ENCODE results near the gene PHACTR3.
"Not testable (repeated sequence)": the region's sequence is repeated elsewhere in the genome, so short reads cannot be mapped to it uniquely, and the experiment has no call there.

PHACTR3 gene

DNA sequence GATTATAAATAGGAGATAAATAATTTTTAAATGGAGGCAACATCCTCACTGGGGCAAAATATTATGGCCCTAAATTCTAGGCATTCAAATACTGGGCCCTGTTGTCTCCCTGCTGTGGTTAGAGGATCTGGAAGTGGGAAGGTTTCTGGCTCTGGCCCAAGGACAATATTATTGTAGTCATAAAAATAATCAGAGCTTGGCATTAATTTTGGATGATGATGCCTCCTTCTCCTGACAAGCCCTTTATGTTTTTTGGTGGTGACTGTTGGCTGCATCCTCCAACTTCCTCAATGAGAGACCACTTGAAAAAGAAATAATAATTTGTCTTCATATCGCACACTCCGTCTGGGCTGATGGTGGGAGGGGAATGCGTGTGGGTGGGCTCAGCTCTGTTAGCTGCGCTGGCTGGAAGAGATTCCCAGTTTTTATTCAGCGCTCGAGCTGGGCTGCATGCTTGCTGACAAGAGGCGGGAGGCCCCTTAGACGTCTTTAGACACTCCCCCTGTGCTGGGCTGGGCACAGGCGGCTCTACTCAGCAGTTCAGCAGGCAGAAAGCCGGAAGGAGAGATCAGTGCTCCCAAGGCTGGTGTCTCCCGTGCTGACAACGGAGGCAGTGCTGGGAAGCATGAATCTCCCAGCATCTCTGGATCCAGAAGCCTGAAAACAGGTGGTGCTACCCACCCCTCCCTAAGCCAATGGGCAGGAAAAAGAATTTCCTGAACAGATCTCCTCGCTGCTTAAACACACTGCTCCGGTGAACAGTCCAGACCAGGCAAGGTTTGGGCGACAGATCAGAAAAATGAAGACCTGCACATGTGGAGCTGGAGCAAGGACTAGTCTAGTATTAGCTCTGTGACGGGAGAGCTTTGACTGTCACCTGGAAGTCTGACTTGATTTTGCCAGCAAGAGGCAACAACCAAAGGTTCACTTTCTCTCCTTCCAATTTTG is 231.4 kb downstream of the PHACTR3 start:
- no peak for DNase-seq

DNA sequence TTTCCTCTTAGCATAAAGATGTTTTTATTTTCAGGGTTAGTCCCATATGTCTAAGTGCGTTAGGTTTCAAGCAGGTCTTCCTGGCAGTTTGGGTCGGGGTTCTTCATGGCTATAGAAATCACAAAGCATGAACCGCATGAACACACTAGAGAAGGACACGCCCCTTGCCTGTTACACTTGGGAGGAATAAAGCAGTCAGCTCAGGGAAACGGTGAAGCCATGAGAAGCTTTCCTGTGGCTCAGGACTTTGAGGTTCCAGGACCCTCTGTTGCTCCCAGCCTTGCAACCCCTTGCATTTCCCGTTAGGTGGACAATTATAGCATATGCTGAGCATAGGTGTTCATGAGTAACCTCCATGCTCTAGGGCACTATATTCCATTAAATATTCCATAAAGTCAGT is 232.4 kb downstream of the PHACTR3 start:
- DNase-seq: no peak

DNA sequence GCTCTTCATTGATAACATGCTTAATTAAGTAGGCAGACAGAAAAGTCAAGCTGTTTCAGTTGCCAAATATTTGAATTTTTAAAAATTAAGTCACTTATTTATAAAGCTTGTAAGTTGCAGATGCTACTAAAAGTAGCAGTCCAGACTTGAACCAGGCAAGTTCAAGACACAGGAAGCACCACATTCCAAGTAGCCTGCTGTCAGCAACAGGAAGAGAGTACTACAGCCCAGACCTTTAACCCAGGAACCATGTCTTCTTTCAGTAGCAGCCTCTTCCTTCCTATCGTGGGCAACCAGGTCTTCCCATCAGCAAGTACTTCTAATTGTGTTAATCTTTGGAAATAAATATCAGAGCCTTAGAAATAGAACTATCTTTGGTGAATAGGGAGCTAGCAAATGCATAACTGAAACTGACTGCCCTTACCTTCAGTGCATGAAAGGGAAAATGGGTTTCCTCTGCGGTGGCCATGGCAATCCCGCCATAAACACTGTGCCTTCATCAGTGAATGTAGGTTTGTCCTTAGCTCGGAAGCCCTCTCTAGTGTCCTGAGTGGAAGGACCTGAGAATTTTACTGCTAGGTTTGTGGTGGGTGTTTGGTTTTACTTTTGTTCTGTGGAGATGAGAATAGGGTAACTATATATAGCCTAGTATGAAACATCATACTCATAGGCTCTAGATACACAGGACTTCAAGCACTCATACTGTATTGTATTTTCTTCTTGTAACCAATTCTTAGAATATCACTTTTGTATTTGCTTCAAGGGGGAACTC is 233.5 kb downstream of the PHACTR3 start:
- DNase-seq: no peak

DNA sequence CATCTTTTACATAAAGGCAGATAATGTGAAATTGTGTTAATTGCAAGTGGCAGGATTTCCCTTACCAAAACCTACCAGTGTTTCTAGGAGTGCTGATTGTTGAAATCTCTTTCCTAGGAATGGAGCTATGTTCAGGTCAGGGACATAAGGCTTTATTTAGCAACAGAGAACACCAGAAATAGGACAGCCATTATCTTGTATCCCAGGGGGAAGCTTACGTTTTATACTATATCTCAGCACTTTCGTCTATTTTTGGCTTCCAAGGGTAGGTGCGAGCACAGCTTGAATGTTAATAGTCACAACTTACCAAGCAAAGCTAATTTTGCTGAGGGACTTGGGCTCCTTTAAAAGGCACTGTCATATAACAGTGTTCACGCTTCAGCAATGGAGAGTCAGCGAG is 235.1 kb downstream of the PHACTR3 start:
- no peak for DNase-seq

- DNase-seq: no peak
These were observed 241.1 kb downstream of the PHACTR3 start for GRCh38 chr20:59845472-59845871.

GRCh38 chr20:59848182-59848581 is 243.8 kb downstream of the PHACTR3 start:
- DNase-seq: no peak

- DNase-seq: peak; percentile 7
These were observed 245.8 kb downstream of the PHACTR3 start for GRCh38 chr20:59850018-59850641.

DNA sequence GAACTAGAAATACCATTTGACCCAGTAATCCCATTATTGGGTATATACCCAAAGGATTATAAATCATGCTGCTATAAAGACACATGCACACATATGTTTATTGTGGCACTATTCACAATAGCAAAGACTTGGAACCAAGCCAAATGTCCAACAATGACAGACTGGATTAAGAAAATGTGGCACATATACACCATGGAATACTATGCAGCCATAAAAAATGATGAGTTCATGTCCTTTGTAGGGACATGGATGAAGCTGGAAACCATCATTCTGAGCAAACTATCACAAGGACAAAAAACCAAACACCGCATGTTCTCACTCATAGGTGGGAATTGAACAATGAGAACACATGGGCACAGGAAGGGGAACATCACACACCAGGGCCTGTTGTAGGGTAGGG is 252.2 kb downstream of the PHACTR3 start:
- not testable (repeated sequence) for DNase-seq

GRCh38 chr20:59856941-59857340 is 252.6 kb downstream of the PHACTR3 start:
- DNase-seq: not testable (repeated sequence)

GRCh38 chr20:59857966-59858365 is 253.6 kb downstream of the PHACTR3 start:
- no peak for DNase-seq

GRCh38 chr20:59858425-59858824 is 254.1 kb downstream of the PHACTR3 start:
- DNase-seq: no peak

DNA sequence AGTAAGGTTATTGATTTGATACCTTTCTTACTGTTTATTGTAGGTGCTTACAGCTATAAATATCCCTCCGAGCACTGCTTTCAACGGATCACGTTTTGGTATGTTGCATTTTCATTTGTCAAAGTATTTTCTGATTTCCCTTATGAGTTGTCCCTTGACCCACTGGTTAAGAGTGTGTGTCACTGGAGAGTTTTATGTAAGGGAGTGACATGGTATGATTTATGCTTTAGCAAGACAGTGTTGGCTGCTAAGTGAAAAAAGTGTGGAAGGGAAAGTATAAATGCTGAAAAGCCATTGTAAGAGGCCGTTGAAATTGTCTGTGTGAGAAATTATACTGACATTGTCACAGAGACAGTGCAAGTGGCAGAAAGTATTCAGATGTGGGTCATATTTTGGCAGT is 257.1 kb downstream of the PHACTR3 start:
- DNase-seq: no peak

- DNase-seq: no peak
These were observed 258.7 kb downstream of the PHACTR3 start for GRCh38 chr20:59863058-59863457.

DNA sequence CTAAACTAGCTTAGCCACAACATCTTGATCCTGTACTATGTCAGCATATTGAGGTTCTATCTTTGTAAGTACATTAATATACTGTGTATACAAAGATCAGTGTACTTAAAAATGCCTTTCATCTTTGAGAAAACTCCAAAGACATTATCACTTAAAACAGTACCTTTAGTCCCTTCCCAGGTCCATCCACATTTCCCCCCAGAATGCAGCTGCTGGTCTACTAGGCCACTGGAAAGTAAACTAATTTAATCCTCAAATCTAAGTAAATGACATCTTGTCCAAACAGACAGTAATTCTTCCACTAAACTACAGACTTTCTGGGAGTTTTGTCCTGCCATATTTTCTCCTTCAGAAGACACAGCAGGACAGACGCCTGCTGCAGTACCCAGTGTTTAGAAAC is 260.4 kb downstream of the PHACTR3 start:
- DNase-seq: no peak

DNA sequence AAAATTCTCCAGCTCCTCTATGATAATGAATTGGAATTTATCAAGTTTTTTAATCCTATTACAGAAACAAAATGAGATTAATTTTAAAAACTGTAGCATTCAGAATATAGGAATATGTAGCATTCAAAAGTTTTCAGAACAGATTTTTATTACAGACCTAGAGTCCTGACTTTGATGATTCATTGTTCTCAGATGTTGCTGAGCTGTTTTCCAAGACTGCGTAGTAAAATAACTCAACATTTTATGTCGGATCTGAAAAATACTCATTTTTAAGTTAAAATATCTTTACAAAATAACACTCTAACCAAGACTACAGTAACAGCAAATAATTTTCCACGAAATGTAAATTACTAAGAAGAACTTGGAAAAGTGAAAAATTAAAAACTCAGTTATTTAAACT is 262.0 kb downstream of the PHACTR3 start:
- DNase-seq: no peak

- DNase-seq: no peak
These were observed 266.8 kb downstream of the PHACTR3 start for GRCh38 chr20:59871096-59871495.

DNA sequence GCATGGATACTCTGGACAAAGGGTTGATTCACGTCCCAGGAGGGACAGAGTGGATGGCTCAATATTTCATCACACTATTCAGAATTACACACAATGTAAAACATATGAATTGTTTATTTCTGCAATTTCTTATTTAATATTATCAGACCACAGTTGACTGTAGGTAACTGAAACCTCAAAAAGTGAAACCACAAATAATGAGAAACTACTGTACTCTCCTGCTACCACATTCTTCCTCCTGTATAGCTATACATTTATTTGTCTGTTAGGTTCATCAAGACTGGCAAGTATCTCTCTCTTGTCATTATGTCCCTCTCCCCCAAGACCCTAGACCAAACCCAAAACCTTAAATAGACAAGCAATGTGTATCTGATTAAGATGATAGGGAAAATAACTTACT is 269.1 kb downstream of the PHACTR3 start:
- DNase-seq: no peak

DNA sequence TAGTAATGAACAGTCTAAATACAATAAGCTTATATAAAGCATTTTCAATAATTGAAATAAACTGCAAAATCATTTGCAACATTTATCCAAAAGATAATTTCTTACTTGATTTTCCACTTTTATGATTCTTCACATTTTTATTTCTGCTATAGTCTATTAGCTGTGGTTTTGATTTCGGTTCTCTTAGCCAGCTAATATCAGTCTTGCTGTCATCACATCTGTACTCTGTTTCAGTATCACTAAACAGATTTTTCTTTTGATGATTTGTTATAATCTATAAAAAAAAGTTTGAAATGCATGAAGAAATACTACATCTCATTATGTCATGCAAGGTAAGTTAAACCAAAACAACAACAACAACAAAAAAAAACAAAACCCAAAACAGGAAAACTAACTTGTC is 275.9 kb downstream of the PHACTR3 start:
- DNase-seq: no peak

DNA sequence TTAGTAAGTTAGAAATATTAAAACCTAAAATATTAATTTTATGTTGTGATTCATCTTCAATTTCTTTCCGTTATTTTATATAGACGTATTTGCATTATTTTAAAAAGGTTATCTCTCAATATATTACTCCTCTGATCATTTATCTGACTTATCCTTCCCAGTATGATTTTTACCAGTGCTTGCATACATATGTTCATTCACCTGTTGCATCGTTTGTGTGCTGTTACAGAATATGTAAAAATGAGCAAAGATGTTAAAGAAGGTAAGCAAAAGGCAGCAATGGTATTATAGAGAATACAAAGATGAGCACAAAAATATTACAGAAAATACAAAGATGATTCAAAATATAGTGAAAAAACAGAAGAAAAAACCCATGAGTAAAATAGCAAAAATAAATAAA is 280.2 kb downstream of the PHACTR3 start:
- no peak for DNase-seq

DNA sequence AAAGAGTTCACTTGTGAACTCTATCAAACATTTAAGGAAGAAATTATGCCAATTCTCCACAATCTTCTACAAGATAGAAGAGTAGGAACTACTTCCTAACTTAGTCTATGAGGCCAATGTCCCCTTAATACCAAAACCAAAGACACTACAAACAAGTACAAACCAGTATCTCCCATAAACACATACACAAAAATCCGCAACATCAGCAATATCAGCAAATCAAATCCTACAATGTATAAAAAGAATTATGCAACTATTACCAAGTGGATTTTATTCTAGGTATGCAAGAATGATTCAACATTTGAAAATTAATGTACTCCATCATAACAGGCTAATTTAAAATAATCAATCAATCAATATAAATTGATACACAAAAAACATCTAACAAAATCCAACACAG is 283.7 kb downstream of the PHACTR3 start:
- no peak for DNase-seq

GRCh38 chr20:59890035-59890434 is 285.7 kb downstream of the PHACTR3 start:
- not testable (repeated sequence) for DNase-seq

DNA sequence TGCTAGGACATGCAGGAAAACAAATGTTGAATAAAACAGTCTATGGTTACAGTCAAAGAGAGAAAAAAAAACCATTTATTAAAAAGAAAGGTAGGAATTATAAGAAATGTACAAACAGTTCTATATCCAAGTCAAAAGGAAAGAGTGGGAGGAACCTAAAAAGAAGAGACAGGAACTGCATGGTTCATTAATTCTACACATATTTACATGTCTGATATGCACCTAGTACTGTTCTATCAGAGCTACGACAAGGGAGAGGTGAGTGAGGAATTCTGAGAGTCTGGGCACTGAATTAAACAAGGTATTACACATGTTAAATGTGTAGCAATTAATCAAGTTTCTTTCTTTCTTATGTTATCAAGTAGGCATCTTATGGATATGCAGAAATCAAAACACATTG is 287.2 kb downstream of the PHACTR3 start:
- DNase-seq: no peak

GRCh38 chr20:59895908-59896307 is 291.6 kb downstream of the PHACTR3 start:
- no peak for DNase-seq
